ENCODE results near the gene CACNA1I.

GRCh38 chr22:39558950-39559349 lies 11.6 kb upstream of the CACNA1I start:
- TF ChIP-seq CTCF (conservative IDR thresholded peaks at IDR 0.05 in 1 of 2, IDR thresholded peaks at IDR 0.05 in 1 of 2; ENCODE audit: low read depth in 1 of 2, low read length in 2 of 2) = no peak
- no peak for TF ChIP-seq EZH2 (IDR thresholded peaks at IDR 0.05; ENCODE audit: low read length, missing control alignments)
